ENCODE data around the gene ALDH16A1. TPM values are rescaled to one million over a fixed set of nuclear protein-coding genes. Genes with fewer than 3 reads are reported as not detected.

The ALDH16A1 gene
- polyA plus RNA-seq, 4 donors = 14.6 to 29.7 (median 25.2) TPM

GRCh38 chr19:49486710-49487276 lies 33.8 kb downstream of the ALDH16A1 start:
- DNase-seq (ENCODE audit: low read depth in 4 of 4, low spot score in 2 of 4) = no peak

DNA sequence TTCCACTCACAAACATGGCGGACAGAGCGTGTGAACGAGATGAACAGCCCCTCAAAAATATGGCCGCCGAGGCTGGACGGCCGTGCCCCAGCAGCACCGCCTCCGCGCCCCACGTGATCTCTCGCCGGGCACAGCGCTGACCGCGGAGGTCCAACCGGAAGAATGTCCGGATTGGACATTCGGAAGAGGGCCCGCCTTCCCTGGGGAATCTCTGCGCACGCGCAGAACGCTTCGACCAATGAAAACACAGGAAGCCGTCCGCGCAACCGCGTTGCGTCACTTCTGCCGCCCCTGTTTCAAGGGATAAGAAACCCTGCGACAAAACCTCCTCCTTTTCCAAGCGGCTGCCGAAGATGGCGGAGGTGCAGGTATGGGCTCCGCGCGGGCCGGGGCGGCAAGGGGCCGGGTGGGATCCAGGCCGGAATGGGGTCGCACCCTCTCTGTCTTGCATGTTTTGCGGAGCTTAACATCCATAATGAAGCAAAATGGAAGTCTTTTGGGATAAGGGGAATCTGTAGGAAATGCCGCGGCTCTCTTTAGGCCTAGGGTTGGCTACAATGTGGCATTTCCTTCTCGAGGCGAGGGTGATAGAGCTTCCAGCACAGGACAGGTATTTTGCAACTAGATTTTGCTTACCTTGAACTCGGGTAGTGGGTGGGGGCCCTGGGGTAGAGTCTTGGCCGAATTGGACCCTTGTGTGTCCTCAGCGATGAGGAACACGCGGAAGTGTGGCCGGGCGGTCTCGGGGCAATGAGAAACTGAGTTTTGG lies 34.4 kb downstream of the ALDH16A1 start, which contains the start of gene RPL13A:
Gene RPL13A, plus strand, starts transcription at position 332 of the 769 bp plus-strand sequence. Its CDS starts 22 bp downstream, at position 354.
- DNase-seq (ENCODE audit: low read depth in 4 of 4, low spot score in 2 of 4) = peak; percentile 98 to 100 (median 100)

DNA sequence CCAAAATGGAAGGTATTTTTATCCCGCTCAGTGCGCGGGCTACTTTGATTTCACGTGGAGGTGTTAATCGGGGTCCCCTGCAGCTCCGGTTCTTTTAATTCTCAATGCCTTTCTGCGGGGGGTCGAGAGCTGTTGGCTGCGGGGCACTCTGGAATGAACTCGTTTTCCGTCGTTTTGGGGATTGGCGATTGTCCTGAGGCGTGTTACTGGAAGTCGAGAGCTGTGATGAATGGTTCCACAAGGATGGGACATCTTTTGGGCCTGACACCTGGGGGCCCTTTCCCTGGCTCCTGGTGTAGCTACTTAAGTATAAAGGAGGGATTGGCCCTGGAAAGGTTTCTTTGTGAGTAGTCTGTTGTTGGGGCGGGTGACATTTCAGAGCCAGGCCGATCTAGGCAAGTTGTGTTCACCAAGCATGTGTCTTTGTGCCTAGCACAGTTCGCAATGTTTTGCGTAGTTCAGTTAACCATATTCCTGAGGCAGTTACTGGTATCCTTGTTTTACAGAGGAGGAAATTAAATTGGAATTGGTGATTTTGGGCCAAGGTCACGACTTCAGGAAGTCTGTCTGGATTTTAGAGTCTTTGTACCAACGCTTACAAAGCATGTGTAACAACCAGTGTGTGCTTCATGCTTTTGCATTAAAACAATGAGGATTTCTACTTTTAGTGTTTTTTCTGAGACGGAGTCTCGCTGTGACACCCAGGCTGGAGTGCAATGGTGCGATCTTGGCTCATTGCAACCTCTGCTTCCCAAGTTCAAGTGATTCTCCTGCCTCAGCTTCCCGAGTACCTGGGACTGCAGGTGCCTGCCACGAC lies 35.2 kb downstream of the ALDH16A1 start:
- DNase-seq (ENCODE audit: low read depth in 4 of 4, low spot score in 2 of 4) = no peak

- DNase-seq (ENCODE audit: low read depth in 4 of 4, low spot score in 2 of 4) = no peak
Measured at GRCh38 chr19:49488863-49489537, 36.0 kb downstream of the ALDH16A1 start.

DNA sequence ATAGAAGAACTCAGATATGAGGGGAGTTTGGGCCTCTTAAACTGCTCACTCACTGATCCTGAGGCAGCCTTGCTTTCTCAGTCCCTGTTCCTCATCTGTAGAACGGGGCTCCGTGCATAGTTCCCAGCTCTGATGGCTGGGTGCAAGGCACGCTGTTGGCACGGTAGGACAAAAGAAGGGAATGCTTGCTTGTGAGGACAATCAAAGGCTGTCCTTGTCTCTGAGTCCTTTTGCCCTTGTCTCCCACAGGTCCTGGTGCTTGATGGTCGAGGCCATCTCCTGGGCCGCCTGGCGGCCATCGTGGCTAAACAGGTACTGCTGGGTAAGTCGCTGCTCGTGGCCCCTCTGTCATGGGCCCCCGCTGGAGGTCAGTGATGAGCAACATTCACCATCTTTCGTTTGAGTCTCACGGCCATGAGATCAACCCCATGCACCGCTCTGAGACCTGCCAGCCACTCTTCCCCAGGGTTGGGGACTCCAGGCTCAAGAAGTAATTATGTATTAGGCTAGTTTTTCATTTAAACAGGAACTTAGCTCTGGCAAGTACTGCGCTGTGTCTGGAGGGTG lies 36.7 kb downstream of the ALDH16A1 start:
- no peak for DNase-seq (ENCODE audit: low read depth in 4 of 4, low spot score in 2 of 4)

- no peak for DNase-seq (ENCODE audit: low read depth in 4 of 4, low spot score in 2 of 4)
Measured at GRCh38 chr19:49490287-49491029, 37.4 kb downstream of the ALDH16A1 start.

DNA sequence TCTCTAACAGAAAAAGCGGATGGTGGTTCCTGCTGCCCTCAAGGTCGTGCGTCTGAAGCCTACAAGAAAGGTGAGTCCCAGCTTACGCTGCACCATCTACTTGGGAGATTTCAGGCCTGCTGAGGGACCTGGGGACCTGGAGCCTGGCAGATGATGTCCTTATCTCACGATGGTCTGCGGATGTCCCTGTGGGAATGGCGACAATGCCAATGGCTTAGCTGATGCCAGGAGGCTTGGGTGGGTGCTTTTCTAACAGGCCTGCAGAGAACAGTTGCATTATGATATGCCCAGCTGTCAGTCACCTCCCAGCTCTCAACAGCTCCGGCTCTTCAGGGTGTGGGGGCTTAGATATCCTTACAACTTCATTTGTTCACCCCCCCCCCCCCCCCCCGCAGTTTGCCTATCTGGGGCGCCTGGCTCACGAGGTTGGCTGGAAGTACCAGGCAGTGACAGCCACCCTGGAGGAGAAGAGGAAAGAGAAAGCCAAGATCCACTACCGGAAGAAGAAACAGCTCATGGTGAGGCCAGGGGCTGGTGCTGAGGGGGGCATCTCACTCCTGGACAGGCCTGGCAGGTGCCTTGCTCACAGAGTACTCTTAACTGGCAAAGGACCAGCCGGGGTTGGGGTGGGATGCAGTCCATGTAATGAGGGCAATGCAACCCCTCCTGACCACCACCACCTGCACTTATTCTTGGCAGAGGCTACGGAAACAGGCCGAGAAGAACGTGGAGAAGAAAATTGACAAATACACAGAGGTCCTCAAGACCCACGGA lies 38.2 kb downstream of the ALDH16A1 start:
- no peak for DNase-seq (ENCODE audit: low read depth in 4 of 4, low spot score in 2 of 4)

- no peak for DNase-seq (ENCODE audit: low read depth in 4 of 4, low spot score in 2 of 4)
Measured at GRCh38 chr19:49491804-49492572, 39.0 kb downstream of the ALDH16A1 start.

DNA sequence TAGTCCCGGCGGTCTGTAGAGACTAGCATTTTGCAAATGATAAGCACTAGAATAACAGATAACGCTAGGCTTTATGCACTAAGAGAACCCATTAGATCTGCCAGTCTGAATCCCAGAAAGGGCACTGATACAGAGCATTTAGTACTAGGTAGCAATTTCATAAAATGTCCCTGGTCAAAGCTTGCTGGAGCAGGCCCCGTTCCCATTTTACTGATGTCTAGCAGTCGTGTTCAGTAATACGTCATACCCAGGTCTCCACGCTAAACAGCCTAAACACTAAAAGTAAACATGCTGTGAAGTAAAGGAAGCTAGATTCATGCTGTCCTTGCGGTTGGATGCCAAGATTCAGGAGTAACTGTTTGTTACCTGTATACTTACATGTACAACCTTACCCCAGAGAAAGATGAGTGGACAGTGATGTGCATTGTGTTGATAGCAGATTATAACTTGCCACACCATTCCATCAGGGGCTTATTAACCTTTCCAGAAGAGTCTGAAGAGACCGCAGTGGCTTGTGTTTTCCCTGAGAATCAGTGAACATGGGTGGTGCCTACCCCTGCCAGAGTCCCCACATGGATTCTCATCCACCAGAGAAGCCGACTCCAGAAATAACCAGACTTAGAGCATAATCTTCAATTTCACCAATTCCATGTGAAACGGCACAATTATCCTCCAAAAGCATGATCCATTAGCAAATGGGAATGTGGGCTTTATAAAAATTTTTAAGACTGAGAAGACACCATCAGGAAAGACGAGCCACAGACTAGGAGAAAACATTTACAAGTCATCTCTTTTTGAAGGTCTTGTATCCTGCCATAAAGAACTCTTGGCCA lies 39.8 kb downstream of the ALDH16A1 start:
- no peak for DNase-seq (ENCODE audit: low read depth in 4 of 4, low spot score in 2 of 4)

GRCh38 chr19:49496574-49497008 lies 43.6 kb downstream of the ALDH16A1 start:
- DNase-seq (ENCODE audit: low read depth in 4 of 4, low spot score in 2 of 4) = no peak

- no peak for DNase-seq (ENCODE audit: low read depth in 4 of 4, low spot score in 2 of 4)
Measured at GRCh38 chr19:49497047-49497788, 44.2 kb downstream of the ALDH16A1 start.

- DNase-seq (ENCODE audit: low read depth in 4 of 4, low spot score in 2 of 4) = no peak
Measured at GRCh38 chr19:49497789-49498103, 44.7 kb downstream of the ALDH16A1 start.

GRCh38 chr19:49498475-49498874 lies 45.5 kb downstream of the ALDH16A1 start:
- no peak for DNase-seq (ENCODE audit: low read depth in 4 of 4, low spot score in 2 of 4)

GRCh38 chr19:49499030-49499670 lies 46.1 kb downstream of the ALDH16A1 start:
- no peak for DNase-seq (ENCODE audit: low read depth in 4 of 4, low spot score in 2 of 4)

GRCh38 chr19:49502866-49503581 lies 50.0 kb downstream of the ALDH16A1 start:
- no peak for DNase-seq (ENCODE audit: low read depth in 4 of 4, low spot score in 2 of 4)

DNA sequence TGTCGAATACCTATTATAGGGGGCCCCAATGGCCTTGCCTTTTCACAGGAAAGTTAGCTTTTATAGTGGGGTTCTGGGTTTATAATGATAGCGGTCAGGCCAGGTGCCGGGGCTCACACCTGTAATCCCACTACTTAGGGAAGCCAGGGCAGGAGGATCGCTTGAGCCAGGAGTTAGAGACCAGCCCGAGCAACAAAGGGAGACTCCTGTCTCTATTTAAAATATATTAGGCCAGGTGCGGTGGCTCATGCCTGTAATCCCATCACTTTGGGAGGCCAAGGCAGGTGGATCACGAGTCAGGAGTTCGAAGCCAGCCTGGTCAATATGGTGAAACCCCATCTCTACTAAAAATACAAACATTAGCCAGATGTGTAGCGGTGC lies 50.5 kb downstream of the ALDH16A1 start:
- DNase-seq (ENCODE audit: low read depth in 4 of 4, low spot score in 2 of 4) = no peak
